Adrenal gland (tissue), 5 donors: ENCODE results near the gene EPHB2.

ENCODE experiments used
- CTCF ChIP-seq, 6 experiments: fragments of 450-650 bp in 4 of 6; fragments of 200-600 bp in 2 of 6; sonication (generic) in 1 of 6; IDR thresholded peaks; 1 replicate in 5 of 6; 2 replicates in 1 of 6; pipeline versions ENCODE4 v1.5.1 to v1.8.0; 2016 to 2021; ENCODE audit warnings: antibody characterized with exemption in 6 of 6, mild to moderate bottlenecking in 2 of 6, moderate library complexity in 1 of 6
- POLR2A ChIP-seq, 2 donors: fragments of 450-650 bp; IDR thresholded peaks; one replicate each; pipeline ENCODE4 v1.6.1; 2017; ENCODE audit warnings: antibody characterized with exemption in 2 of 2, mild to moderate bottlenecking in 2 of 2, moderate library complexity in 1 of 2
- donor health status: DM: no; HTN: no; CAD: no.

- no peak for TF ChIP-seq CTCF (IDR thresholded peaks at IDR 0.05)
- no peak for TF ChIP-seq POLR2A (IDR thresholded peaks at IDR 0.05)
Measured at GRCh38 chr1:22967833-22968232, 257.2 kb downstream of the EPHB2 start.
